B cell (primary cell): ENCODE results near the gene TTC9. TPM values are rescaled to one million over a fixed set of nuclear protein-coding genes. Genes with fewer than 3 reads are reported as not detected.

Source experiments
- ATAC-seq: fragments of 200-7000 bp; cut with Tn5 transposase; one replicate; pipeline ENCODE4 v1.10.0; 2021; ENCODE audit warnings: low read depth, mild to moderate bottlenecking, moderate number of reproducible peaks, moderate library complexity
- CTCF ChIA-PET: fragments of 350-600 bp; sonication (Branson Sonifier 250); formaldehyde crosslinking; loops from one replicate; lab custom pipeline; 2021; ENCODE audit warnings: antibody characterized with exemption, inconsistent platforms; lab: Charles Lee
- POLR2A ChIA-PET: fragments of 350-600 bp; sonication (Branson Sonifier 250); formaldehyde crosslinking; loops from one replicate; lab custom pipeline; 2021; ENCODE audit warnings: antibody characterized with exemption; lab: Charles Lee
- DNase-seq: peaks from one replicate; pipeline ENCODE4 v3.0.0; 2013
- H2AFZ ChIP-seq: 2 replicates; pipeline ENCODE4 v1.6.1; 2012; ENCODE audit warnings: mild to moderate bottlenecking, low read depth, low read length; ENCODE audit not compliant: insufficient read depth, poor library complexity, severe bottlenecking
- H3K27ac ChIP-seq, 2 donors: 1 replicate in 1 of 2; 2 replicates in 1 of 2; pipeline ENCODE4 v1.5.1; 2012 to 2013; ENCODE audit warnings: low read length in 2 of 2, mild to moderate bottlenecking in 2 of 2, moderate library complexity in 1 of 2
- H3K27me3 ChIP-seq, 4 experiments: fragments of 200-600 bp in 1 of 4; sonication (generic) in 1 of 4; replicated peaks in 1 of 4; 1 replicate in 2 of 4; 2 replicates in 2 of 4; pipeline versions ENCODE4 v1.6.1 to v1.7.0; 2013 to 2016; ENCODE audit warnings: low read length in 3 of 4, mild to moderate bottlenecking in 2 of 4, mixed read lengths in 1 of 4, moderate library complexity in 1 of 4; ENCODE audit not compliant: insufficient read depth in 4 of 4, control insufficient read depth in 3 of 4; ENCODE audit errors: control extremely low read depth in 1 of 4
- H3K36me3 ChIP-seq, 2 experiments: replicated peaks in 1 of 2; 1 replicate in 1 of 2; 2 replicates in 1 of 2; pipeline versions ENCODE4 v1.6.1 to v1.7.1; 2013; ENCODE audit warnings: low read length in 1 of 2; ENCODE audit not compliant: insufficient read depth in 2 of 2, control insufficient read depth in 1 of 2; ENCODE audit errors: control extremely low read depth in 1 of 2, extremely low read depth in 1 of 2
- H3K4me1 ChIP-seq, 2 donors: fragments of 200-600 bp in 1 of 2; sonication (generic) in 1 of 2; 1 replicate in 1 of 2; 2 replicates in 1 of 2; pipeline versions ENCODE4 v1.5.1 to v1.6.1; 2013 to 2017; ENCODE audit warnings: low read length in 2 of 2; ENCODE audit not compliant: control insufficient read depth in 2 of 2, insufficient read depth in 2 of 2
- H3K4me2 ChIP-seq: replicated peaks from 2 replicates; pipeline ENCODE3; 2012; ENCODE audit warnings: mild to moderate bottlenecking, low read depth, low read length; ENCODE audit not compliant: poor library complexity, severe bottlenecking
- H3K4me3 ChIP-seq, 5 experiments: fragments of 200-600 bp in 1 of 5; sonication (generic) in 1 of 5; 1 replicate in 3 of 5; 2 replicates in 2 of 5; pipeline versions ENCODE4 v1.5.1 to v1.7.0; 2011 to 2016; ENCODE audit warnings: low read length in 4 of 5, mild to moderate bottlenecking in 4 of 5, low read depth in 2 of 5, control low read depth in 1 of 5, moderate library complexity in 1 of 5; ENCODE audit not compliant: insufficient read depth in 1 of 5; ENCODE audit errors: control extremely low read depth in 1 of 5, extremely low read depth in 1 of 5
- H3K79me2 ChIP-seq: fragments of 200-600 bp; sonication (generic); one replicate; pipeline ENCODE4 v1.6.0; 2016; ENCODE audit warnings: low read length; ENCODE audit not compliant: control insufficient read depth, insufficient read depth
- H3K9ac ChIP-seq: fragments of 200-600 bp; sonication (generic); 2 replicates; pipeline ENCODE4 v1.6.1; 2017; ENCODE audit warnings: mild to moderate bottlenecking, low read length, moderate library complexity
- H3K9me3 ChIP-seq, 3 donors: one replicate each; pipeline versions ENCODE4 v1.6.1 to v1.7.1; 2013; ENCODE audit warnings: low read length in 2 of 3; ENCODE audit not compliant: control insufficient read depth in 2 of 3, insufficient read depth in 1 of 3; ENCODE audit errors: control extremely low read depth in 1 of 3
- H4K20me1 ChIP-seq: 2 replicates; pipeline ENCODE4 v1.6.0; 2012; ENCODE audit warnings: mild to moderate bottlenecking, low read length; ENCODE audit not compliant: insufficient read depth, control insufficient read depth, poor library complexity, severe bottlenecking
- H3K27ac Mint-ChIP-seq: one replicate; pipeline ENCODE4 v1.8.0; 2021; ENCODE audit warnings: mixed read lengths
- H3K27me3 Mint-ChIP-seq: one replicate; pipeline ENCODE4 v1.8.0; 2021; ENCODE audit warnings: mixed read lengths
- H3K4me1 Mint-ChIP-seq: one replicate; pipeline ENCODE4 v1.8.0; 2021; ENCODE audit warnings: mixed read lengths
- H3K4me3 Mint-ChIP-seq: one replicate; pipeline ENCODE4 v1.8.0; 2021; ENCODE audit warnings: mixed read lengths
- H3K9me3 Mint-ChIP-seq: one replicate; pipeline ENCODE4 v1.8.0; 2022; ENCODE audit warnings: mixed read lengths; ENCODE audit not compliant: insufficient read depth
- EZH2 ChIP-seq: IDR thresholded peaks from 2 replicates; pipeline ENCODE4 v1.6.1; 2012; ENCODE audit warnings: borderline replicate concordance, low read depth, mild to moderate bottlenecking, moderate library complexity, low read length; ENCODE audit not compliant: insufficient read depth, poor library complexity, severe bottlenecking
- WGBS: methylation state at CpG from one replicate; pipeline ENCODE4 v1.1.5; 2013; ENCODE audit warnings: missing lambda C conversion rate; ENCODE audit not compliant: insufficient coverage; 5-methylcytosine and 5-hydroxymethylcytosine counted together
- intact Hi-C: fragments of 100-400 bp; cut with micrococcal nuclease; formaldehyde crosslinking; loops from one replicate; pipeline ENCODE4 v1.10.0; 2022
- polyA plus RNA-seq: library from polyadenylated mRNA; depleted of rRNA; stranded (reverse); fragments of >200 nt; gene quantifications from 2 replicates; pipeline ENCODE4 v1.2.3, GENCODE V29; 2012
- total RNA-seq, 2 donors: library from RNA; stranded (reverse); fragments of 120-200 nt in 1 of 2; gene quantifications; 1 replicate in 1 of 2; 2 replicates in 1 of 2; pipeline versions ENCODE4 v1.2.3 to v1.2.4, GENCODE V29; 2013 to 2022
- TF ChIP-seq, protein P1 (sequence below): fragments of 200-600 bp; IDR thresholded peaks from one replicate; pipeline ENCODE4 v1.8.0; 2022; ENCODE audit warnings: antibody characterized with exemption, mild to moderate bottlenecking

Gene TTC9
- total and polyA plus RNA-seq, 2 donors (not counting 1 experiment from before 2014, with no cell fraction given), result 15.3 to 16.3 TPM

DNA sequence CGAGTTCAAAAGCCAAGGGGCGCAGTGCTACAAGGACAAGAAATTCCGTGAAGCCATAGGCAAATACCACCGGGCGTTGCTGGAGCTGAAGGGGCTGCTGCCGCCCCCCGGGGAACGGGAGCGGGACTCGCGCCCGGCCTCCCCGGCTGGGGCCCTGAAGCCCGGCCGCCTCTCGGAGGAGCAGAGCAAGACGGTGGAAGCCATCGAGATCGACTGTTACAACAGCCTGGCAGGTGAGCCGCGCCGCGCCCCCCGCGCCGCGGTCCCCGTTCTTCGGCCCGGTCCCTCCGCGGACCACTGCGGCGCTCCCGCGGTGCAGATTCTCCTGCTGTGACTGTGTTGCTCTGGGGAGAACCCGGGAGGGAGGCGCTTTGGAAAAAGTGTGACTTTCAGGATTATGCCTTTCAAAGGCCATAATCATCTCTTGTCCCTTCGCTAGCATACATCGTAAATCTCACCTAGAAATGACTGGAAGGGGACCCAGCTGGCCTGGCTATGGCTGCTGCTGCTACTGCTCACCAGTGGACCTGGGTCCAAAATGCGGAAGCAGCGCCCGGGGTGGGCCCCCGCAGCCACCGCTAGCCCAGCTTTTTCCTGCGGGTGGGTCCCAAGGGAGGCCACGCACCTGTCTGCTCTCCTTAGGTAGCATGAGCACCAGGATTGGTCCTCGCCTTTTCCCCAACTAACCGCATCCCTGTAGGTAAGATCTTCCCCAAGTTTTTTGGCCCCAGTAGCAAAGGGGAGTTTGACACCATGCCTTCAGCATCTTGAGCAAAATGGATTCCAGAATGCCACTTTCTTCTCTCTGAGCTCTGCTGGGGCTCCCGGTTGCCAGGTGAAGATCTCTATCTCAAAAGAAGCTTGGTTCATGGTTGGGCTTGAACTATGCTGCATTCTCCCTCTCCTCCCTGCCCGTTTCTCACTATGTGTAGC, 853 bp downstream of the TTC9 start:
- intact Hi-C loops, result loop anchor here (1.0 to 5.0 kb wide), 4 partner anchors 18 to 175 kb away; partner anchors contain the start of gene MED6
- ChIA-PET POLR2A (interaction anchor here (0.5 to 2.8 kb wide), 13 partner anchors 12 to 167 kb away, joined by 3 to 48 read pairs (median 5); partner anchors contain the start of gene MAP3K9), CTCF (interaction anchor here (0.6 to 4.2 kb wide), 11 partner anchors 9 to 175 kb away, joined by 3 to 64 read pairs (median 4); no protein-coding TSS in a partner anchor)
- Mint-ChIP-seq H3K27me3 (no peaks in the 10 kb centered on the region), H3K27ac (peak overlapping the region; percentile 90), H3K4me3 (peak overlapping the region; percentile 88), H3K4me1 (peaks cover 68% of the 10 kb centered on the region), H3K9me3 (no peaks in the 10 kb centered on the region)
- Histone ChIP-seq H3K9ac (peak overlapping the region; percentile 90), H3K4me3 (peak overlapping the region; percentile 82 to 89 (median 85)), H2AFZ (peak overlapping the region; percentile 74), H3K27me3 (no peaks in the 10 kb centered on the region), H3K27ac (peak overlapping the region; percentile 63 to 88), H3K36me3 (peaks cover 0 to 9% of the 10 kb centered on the region in 2 experiments), H4K20me1 (peaks cover 21% of the 10 kb centered on the region), H3K9me3 (no peaks in the 10 kb centered on the region), H3K79me2 (peaks cover 85% of the 10 kb centered on the region), H3K4me2 (peak overlapping the region; percentile 93), H3K4me1 (peaks cover 53 to 59% of the 10 kb centered on the region in 2 donors)
- peak; percentile 52 for ATAC-seq
- TF ChIP-seq, protein P1, sequence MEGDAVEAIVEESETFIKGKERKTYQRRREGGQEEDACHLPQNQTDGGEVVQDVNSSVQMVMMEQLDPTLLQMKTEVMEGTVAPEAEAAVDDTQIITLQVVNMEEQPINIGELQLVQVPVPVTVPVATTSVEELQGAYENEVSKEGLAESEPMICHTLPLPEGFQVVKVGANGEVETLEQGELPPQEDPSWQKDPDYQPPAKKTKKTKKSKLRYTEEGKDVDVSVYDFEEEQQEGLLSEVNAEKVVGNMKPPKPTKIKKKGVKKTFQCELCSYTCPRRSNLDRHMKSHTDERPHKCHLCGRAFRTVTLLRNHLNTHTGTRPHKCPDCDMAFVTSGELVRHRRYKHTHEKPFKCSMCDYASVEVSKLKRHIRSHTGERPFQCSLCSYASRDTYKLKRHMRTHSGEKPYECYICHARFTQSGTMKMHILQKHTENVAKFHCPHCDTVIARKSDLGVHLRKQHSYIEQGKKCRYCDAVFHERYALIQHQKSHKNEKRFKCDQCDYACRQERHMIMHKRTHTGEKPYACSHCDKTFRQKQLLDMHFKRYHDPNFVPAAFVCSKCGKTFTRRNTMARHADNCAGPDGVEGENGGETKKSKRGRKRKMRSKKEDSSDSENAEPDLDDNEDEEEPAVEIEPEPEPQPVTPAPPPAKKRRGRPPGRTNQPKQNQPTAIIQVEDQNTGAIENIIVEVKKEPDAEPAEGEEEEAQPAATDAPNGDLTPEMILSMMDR, result no peak
- TF ChIP-seq EZH2, result no peak
- peak; percentile 76 for DNase-seq
- WGBS, result under 1% methylated on average over 50 of the region's 51 CpGs
